Mononuclear cell (primary cell): ENCODE results near the gene EIF2AK3. TPM values are rescaled to one million over a fixed set of nuclear protein-coding genes. Genes with fewer than 3 reads are reported as not detected.
A peak's percentile ranks its signal among the peaks of the same experiment; 100 is the strongest.

ENCODE experiments used
- H3K27me3 ChIP-seq: 2 replicates; pipeline ENCODE4 v1.6.0; 2011; ENCODE audit warnings: low read length, control low read depth; ENCODE audit not compliant: insufficient read depth
- H3K4me1 ChIP-seq: 2 replicates; pipeline ENCODE4 v1.5.1; 2011; ENCODE audit warnings: mild to moderate bottlenecking, low read length, control low read depth; ENCODE audit not compliant: insufficient read depth
- H3K4me3 ChIP-seq: 2 replicates; pipeline ENCODE4 v1.5.1; 2011; ENCODE audit warnings: mild to moderate bottlenecking, low read length, moderate library complexity
- H3K9me3 ChIP-seq: 2 replicates; pipeline ENCODE4 v1.5.1; 2011; ENCODE audit warnings: low read depth, mild to moderate bottlenecking, control low read depth, low read length
- total RNA-seq: library from RNA; depleted of rRNA; stranded (reverse); fragments of >200 nt; gene quantifications from one replicate; pipeline ENCODE4 v1.2.3, GENCODE V29; 2012

Gene EIF2AK3
- 107 TPM for total RNA-seq

DNA sequence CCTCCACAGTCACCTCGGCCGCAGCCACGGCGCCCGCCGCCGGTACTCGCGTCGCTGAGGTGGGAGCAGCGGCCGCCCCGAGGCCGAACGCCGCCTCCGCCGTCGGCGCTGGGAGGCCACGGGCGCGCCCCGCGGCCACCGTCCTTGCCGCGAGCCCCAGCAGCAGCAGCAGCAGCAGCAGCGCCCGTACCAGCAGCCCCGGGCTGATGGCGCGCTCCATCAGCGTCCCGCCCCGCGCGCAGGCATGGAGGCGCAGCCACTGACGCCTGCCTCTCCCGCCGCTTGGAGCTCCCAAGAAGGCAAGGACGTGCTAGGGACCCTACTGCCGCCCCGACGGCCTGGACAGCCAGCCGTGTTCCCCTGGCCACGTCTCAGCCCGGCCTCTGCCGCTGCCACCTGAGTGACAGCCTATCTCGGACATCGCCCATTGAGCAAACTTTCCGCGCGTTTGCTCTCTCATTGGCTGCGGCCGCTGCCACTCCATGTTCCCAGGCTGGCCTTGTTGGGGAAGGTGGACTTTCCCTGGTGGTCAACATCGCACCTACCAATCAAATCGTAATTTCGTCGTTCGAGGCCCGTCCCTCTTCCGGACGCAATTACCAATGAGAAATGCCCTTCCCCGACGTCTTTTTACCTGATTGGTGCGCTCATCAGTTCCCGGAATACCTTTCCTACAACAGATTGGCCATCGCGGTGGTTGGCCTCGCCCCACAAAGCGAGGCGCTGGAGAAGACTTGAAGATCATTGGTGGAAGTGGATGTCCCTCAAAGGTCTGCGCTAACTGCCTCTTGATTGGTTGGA is at the start of gene EIF2AK3:
Gene EIF2AK3 (minus strand): TSS at position 410 of the 801 bp plus-strand sequence. CDS start 190 bp downstream, at position 220.
- Histone ChIP-seq H3K4me1 (peaks cover 33% of the 10 kb centered on the region), H3K4me3 (peak within 1 kb of the TSS; percentile 84), H3K9me3 (no peaks in the 10 kb centered on the region), H3K27me3 (no peaks in the 10 kb centered on the region)

DNA sequence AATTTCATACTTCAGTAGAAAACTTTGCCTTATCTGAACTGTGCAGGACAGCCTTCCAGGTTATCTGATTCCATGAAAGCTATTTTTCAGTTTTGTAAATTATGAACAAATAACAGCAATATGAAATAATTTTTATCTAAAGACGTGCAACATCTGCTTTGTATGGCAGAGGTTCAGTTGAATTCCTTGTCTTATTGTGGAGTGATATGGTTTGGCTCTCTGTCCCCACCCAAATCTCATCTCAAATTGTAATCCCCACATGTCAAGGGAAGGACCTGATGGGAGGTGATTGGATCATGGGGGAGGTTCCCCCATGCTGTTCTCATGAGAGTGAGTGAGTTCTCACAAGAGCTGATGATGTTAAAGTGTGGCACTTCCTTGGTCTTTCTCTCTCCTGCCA is 46.1 kb upstream of the EIF2AK3 start:
- no peak overlapping the region for H3K4me3 ChIP-seq
- no peaks in the 10 kb centered on the region for H3K27me3 ChIP-seq
- H3K9me3 ChIP-seq, result no peaks in the 10 kb centered on the region
- no peaks in the 10 kb centered on the region for H3K4me1 ChIP-seq

DNA sequence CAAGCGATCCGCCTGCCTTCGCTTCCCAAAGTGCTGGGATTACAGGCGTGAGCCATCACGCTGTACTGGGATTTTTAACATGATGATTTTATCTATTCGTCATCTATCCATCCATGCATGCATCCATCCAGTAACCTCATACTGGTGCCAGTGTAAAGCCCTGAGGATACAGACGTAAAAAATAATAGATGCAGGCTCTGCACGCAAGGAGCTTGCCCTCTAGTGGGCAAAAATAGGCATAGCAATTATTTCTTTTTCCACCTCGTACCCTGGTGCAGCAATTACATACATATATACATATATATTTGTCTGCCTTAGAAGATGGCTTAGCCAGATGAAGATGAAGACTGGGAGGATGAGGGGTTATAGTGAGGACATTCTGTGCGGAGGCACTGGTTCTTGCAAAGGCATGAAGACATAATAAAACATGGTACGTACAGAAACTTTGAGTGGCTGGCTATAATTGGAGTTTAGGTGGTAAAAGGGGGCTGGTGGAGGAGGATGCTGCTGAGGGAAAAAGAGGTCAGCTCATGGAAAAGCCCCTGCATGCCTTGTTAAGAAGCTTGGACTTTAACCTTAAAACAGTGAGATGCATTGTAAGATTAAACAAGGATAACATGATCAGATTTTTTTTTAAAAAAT is 44.6 kb upstream of the EIF2AK3 start:
- Histone ChIP-seq H3K27me3 (no peaks in the 10 kb centered on the region), H3K4me3 (no peak overlapping the region), H3K4me1 (no peaks in the 10 kb centered on the region)

DNA sequence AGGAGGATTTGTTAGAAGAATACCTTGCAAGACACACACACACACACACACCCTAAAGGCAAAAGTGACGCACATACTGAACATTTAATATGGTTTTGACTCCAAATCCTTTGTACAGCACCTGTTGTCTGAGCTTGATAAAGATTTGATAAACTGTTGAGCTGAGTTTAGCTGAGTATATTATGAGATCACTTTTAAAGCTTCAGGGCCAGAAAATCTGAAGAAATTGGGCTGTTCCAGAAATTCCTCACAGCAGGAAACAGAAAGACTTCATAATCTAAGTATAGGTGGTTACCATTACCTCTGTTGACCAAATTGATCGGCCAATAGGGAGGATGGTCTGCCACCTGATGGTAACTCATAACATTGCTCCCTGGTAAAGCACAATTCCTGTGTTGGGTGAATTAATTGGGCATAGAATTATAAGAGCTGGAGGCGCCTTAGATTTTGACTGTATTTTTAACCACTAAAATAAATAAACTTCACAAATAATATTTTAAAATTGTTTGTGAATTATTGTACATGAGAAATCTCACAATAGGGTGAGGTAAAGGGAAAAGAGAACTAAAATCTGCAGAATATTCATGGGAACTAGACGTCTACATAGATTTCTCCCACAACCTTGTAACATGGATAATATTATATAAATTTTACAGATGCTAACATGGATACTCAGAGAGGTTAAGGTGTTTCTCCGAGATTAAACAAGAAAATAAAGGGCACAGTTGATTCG is 42.4 kb upstream of the EIF2AK3 start:
- no peak overlapping the region for H3K4me3 ChIP-seq
- no peaks in the 10 kb centered on the region for H3K4me1 ChIP-seq
- no peaks in the 10 kb centered on the region for H3K9me3 ChIP-seq
- no peaks in the 10 kb centered on the region for H3K27me3 ChIP-seq

More for the DNA sequence above, 44.6 kb upstream of the EIF2AK3 start:
- H3K9me3 ChIP-seq, result no peaks in the 10 kb centered on the region

DNA sequence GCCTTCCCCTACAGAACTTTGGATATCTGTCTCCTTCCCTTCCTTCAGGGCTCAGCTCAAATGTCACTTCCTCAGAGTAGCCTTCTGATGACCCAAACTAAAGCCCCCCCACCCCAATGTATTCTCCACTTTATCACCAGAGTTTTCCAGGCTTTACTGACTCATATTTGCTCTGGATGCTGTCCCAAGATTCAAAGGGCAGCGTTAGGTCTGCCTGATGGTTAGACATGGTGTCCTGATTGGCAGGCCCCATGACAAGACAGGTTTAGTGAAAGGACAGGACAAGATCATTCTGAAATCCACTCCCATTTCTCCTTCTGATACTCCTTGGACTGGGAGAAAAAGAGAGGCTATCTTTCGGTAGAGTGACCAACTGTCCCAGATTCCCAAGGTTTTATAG is 41.6 kb upstream of the EIF2AK3 start:
- Histone ChIP-seq H3K4me3 (no peak overlapping the region), H3K4me1 (no peaks in the 10 kb centered on the region), H3K27me3 (no peaks in the 10 kb centered on the region), H3K9me3 (no peaks in the 10 kb centered on the region)

DNA sequence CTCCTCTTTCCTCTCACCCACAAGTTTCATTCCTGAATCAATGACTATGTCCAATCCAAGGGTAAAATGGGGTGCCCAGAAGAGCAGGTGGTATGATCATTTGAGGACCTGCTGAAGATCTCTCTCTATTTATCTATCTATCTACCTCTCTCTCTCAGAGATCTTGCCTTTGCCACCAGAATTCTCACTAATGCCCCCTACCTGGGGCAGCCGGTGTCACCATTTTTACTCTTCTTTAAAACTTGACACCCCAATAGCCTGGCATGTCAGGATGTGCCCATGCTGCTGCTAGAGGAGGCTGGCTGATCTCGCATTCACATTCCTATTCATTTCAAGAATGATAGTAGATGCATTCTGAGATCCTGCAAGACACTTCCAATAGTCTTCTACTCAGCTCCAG is 40.0 kb upstream of the EIF2AK3 start:
- no peak overlapping the region for H3K4me3 ChIP-seq
- H3K4me1 ChIP-seq, result no peaks in the 10 kb centered on the region
- no peaks in the 10 kb centered on the region for H3K9me3 ChIP-seq
- H3K27me3 ChIP-seq, result no peaks in the 10 kb centered on the region

DNA sequence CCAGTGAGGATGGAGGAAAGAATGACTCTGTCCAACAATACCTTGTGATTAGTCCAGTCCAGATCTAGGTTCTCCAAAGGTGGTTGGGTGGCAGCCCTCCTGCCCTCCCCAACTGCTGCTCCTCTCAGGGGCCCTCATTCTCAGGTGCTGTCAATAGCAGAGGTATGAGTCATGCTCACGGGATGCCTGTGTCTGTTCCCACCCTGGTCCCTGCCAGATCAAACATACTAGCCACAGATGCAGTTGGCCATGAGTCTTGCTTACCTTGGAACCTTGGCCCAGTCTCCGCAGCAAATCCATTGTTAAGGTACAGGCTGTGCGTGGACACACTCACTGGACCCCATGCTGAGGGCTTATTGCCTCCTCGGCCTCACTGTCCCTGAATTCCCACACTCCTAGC is 39.3 kb upstream of the EIF2AK3 start:
- Histone ChIP-seq H3K4me3 (no peak overlapping the region), H3K4me1 (no peaks in the 10 kb centered on the region), H3K9me3 (no peaks in the 10 kb centered on the region), H3K27me3 (no peaks in the 10 kb centered on the region)

DNA sequence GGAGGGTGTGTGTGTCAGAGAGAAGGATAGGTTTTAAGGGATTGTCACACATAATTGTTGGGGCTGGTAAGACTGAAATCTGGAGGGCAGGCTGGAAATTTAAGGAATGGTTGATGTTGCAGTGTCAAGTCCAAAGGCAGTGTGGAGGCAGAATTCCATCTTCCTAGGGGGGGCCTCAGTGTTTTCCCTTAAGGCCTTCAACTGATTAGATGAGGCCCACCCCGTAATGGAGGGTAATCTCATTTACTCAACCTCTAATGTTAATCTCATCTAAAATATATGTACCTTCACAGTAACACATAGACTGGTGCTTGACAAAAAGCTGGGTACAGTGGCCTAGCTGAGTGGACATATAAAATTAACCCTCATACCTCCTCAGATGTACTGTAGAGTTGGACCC is 33.4 kb upstream of the EIF2AK3 start:
- Histone ChIP-seq H3K9me3 (no peaks in the 10 kb centered on the region), H3K4me1 (no peaks in the 10 kb centered on the region), H3K27me3 (no peaks in the 10 kb centered on the region), H3K4me3 (no peak overlapping the region)

DNA sequence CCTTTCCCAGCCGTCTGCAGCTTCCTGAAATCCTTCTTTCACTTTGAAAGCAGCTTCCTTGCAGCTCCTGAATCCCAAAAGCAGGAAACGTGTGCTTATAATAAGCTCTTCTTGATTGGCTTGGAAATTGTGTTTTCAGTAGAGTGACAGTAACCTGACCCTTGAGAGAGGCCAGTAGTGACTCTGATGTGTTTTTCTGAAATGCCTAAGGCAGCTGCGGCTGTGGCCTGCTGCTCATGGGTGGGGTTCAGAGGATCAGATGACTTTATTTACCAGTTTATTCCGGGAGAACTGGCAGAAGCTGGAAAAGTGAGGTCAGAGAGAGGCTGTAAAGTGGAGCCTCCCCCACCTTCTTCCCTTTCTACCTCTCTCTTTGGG is 32.3 kb upstream of the EIF2AK3 start:
- H3K4me1 ChIP-seq, result no peaks in the 10 kb centered on the region
- H3K4me3 ChIP-seq, result no peak overlapping the region
- no peaks in the 10 kb centered on the region for H3K9me3 ChIP-seq
- H3K27me3 ChIP-seq, result no peaks in the 10 kb centered on the region

DNA sequence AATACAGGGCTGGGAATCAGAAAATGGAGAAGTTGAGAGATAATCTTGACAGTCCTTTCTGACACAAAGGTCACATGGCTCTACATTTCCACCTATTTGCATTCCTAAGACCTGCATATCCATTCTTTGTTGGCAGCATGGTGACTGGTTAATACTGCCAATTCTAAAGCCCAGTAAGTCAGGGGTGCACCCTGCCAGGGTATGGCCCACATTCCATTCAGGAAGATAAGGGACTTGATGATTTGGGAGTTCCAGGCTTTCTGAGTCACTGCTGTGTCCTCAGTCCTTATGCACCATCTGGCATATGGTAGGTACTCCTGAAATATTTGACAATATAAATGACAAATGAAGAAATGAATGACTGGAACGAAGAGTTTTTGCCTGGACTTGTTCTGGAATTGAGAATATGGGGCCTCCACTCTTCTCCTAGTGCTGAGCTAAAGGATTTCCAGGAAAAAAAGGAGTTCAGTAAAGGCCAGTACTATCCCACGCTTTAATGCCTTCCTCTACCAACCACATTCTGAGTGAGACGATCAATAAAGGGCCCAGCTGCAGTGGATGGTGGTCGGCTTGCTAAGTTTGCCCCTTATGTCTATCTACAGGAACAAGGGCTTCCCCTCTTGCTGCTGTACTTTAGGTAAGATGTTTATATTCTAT is 31.7 kb upstream of the EIF2AK3 start:
- H3K4me3 ChIP-seq, result no peak overlapping the region
- H3K4me1 ChIP-seq, result no peaks in the 10 kb centered on the region
- H3K27me3 ChIP-seq, result no peaks in the 10 kb centered on the region
- H3K9me3 ChIP-seq, result no peaks in the 10 kb centered on the region

DNA sequence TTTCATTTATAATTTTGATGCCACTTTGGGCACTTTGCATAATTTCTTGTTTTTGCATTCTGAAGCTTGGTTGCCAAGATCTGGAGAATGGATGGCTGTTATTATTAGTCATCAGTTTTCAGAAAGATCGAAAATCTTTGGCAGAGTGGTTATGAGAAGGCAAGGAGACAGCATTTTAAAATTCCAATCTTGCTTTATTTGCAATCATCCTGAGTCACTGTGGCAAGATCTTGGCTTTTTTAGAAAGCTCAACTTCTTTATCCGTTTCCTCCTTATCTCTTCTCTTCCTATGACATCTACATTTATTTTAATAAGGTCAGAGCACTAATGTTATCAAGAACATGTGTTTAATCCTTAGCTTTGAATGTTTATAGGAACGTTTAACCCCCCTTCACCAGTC is 31.1 kb upstream of the EIF2AK3 start:
- Histone ChIP-seq H3K27me3 (no peaks in the 10 kb centered on the region), H3K4me1 (no peaks in the 10 kb centered on the region), H3K9me3 (no peaks in the 10 kb centered on the region), H3K4me3 (no peak overlapping the region)

DNA sequence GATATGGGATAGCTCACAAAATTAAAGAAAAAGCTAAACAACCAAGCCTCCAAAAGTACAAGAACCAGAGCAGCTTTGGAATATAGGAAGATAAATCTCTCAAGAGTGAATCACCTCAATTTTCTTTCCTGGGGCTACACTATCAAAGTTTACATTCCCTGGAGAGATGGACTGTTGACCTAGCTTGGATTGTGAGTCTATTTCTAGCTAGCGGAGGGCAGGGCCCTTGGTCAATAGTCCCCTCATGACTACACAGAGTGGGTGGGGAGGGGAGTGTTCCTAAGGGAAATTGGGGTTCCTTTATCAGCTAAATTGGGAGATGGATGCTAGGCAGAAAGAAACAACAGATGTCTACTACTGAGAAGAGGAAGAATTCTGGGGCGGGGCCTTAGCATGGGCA is 29.9 kb upstream of the EIF2AK3 start:
- no peak overlapping the region for H3K4me3 ChIP-seq
- no peaks in the 10 kb centered on the region for H3K4me1 ChIP-seq
- H3K27me3 ChIP-seq, result no peaks in the 10 kb centered on the region
- no peaks in the 10 kb centered on the region for H3K9me3 ChIP-seq

DNA sequence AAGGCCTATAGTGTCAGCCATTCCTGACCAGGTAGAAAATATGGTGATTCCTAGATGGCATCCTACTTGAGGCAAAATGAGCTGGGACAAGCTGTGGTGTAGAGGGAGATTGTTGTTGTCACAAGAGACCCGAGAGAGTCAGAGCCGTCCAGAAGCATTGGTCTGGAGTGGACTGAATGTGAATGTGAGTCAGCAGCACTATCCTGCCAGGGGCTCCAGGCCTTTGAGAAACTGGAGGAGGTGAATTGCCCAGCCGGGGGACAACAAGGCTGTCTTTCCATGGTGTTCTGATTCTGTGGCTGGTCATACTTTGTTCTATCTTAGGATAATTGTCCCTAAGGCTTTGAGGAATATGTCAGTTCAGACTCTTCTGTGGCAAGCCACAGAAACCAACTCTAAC is 29.4 kb upstream of the EIF2AK3 start:
- H3K4me1 ChIP-seq, result no peaks in the 10 kb centered on the region
- no peaks in the 10 kb centered on the region for H3K27me3 ChIP-seq
- H3K4me3 ChIP-seq, result no peak overlapping the region
- H3K9me3 ChIP-seq, result no peaks in the 10 kb centered on the region

DNA sequence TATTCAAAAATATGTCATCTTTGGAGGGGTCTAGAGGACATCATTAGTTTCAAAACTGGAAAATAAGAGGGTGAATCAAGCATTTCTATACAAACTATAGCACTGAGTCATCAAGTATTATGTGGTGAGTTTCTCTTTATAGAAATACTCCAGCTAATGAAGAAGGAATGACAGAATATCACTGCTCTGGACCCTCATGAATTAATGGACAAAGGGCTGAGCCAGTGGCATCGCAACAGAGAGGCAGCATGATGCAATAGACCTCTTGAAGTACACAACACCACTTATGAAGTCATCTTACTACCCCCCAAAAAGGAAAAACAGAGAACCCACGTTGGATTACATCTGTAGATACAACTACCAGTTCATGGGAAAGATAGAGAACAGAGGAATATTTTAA is 27.4 kb upstream of the EIF2AK3 start:
- Histone ChIP-seq H3K4me1 (no peaks in the 10 kb centered on the region), H3K27me3 (no peaks in the 10 kb centered on the region), H3K9me3 (no peaks in the 10 kb centered on the region), H3K4me3 (no peak overlapping the region)

DNA sequence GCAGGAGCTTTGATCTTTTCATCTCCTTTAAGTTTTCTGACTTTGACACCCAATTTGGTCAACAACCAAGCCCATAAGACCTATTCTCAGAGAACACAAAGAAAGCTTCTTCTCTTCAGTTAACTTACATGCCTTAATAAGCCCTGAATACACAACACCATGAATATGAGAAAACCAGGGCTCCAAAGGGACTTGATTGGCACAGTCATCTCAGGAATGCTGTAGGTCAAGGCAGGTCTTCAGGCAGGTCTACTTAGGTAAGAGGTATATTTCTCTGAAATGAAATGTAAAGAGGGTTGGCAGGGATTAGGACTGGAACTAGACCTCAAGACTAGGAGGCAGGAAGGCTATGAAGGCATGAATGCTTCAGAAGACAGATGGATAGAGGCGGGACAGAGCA is 24.4 kb upstream of the EIF2AK3 start:
- Histone ChIP-seq H3K4me1 (no peaks in the 10 kb centered on the region), H3K4me3 (no peak overlapping the region), H3K27me3 (no peaks in the 10 kb centered on the region)

More for the DNA sequence above, 24.4 kb upstream of the EIF2AK3 start:
- H3K9me3 ChIP-seq, result no peaks in the 10 kb centered on the region
